SK-N-SH (cell line): ENCODE measurements around the gene COLQ. TPM values are rescaled to one million over a fixed set of nuclear protein-coding genes. Genes with fewer than 3 reads are reported as not detected.

Source experiments
- CTCF ChIA-PET: fragments of 300-600, 350-600 bp; formaldehyde crosslinking; extraction: SDS; loops from one replicate; lab custom pipeline; 2021; lab: Yijun Ruan, JAX
- POLR2A ChIA-PET: fragments of 350-600 bp; sonication (Branson Sonifier 250); formaldehyde crosslinking; extraction: SDS; loops from one replicate; lab custom pipeline; 2020; ENCODE audit warnings: antibody characterized with exemption, inconsistent platforms; lab: Yijun Ruan, JAX
- DNase-seq: peaks from one replicate; pipeline ENCODE4 v3.0.0; 2012
- H2AFZ ChIP-seq: fragments of 200-600 bp; sonication (generic); 2 replicates; pipeline ENCODE4 v1.8.1; 2016; ENCODE audit warnings: antibody characterized with exemption, mild to moderate bottlenecking, low read depth
- H3F3A ChIP-seq: fragments of 200-600 bp; sonication (generic); replicated peaks from 2 replicates; pipeline ENCODE3; 2016; ENCODE audit warnings: antibody characterized with exemption, mild to moderate bottlenecking; ENCODE audit not compliant: insufficient read depth
- H3K27ac ChIP-seq, 2 experiments: fragments of 200-500 bp in 1 of 2; fragments of 200-600 bp in 1 of 2; sonication (Bioruptor generic) in 1 of 2; sonication (generic), shearing (Covaris generic) in 1 of 2; 2 replicates each; pipeline versions ENCODE4 v1.5.1 to v1.6.1; 2014 to 2016; ENCODE audit warnings: low read depth in 2 of 2, inconsistent platforms in 1 of 2, low read length in 1 of 2, mild to moderate bottlenecking in 1 of 2, mixed read lengths in 1 of 2
- H3K27me3 ChIP-seq: fragments of 200-600 bp; sonication (generic), shearing (Covaris generic); 2 replicates; pipeline ENCODE4 v1.6.1; 2016; ENCODE audit warnings: mixed run types; ENCODE audit not compliant: insufficient read depth
- H3K36me3 ChIP-seq, 2 experiments: fragments of 200-500 bp in 1 of 2; fragments of 200-600 bp in 1 of 2; sonication (Bioruptor generic) in 1 of 2; sonication (generic) in 1 of 2; replicated peaks in 1 of 2; 2 replicates each; pipeline versions ENCODE3 to v1.5.1; 2014 to 2016; ENCODE audit warnings: low read length in 1 of 2, mild to moderate bottlenecking in 1 of 2; ENCODE audit not compliant: insufficient read depth in 2 of 2, control insufficient read depth in 1 of 2
- H3K4me1 ChIP-seq, 2 experiments: fragments of 200-500 bp in 1 of 2; fragments of 200-600 bp in 1 of 2; sonication (Bioruptor generic) in 1 of 2; sonication (generic), shearing (Covaris generic) in 1 of 2; 2 replicates each; pipeline versions ENCODE4 v1.5.1 to v1.6.1; 2014 to 2016; ENCODE audit warnings: low read depth in 1 of 2, low read length in 1 of 2, mixed run types in 1 of 2; ENCODE audit not compliant: insufficient read depth in 2 of 2, control insufficient read depth in 1 of 2
- H3K4me2 ChIP-seq: fragments of 200-600 bp; sonication (generic), shearing (Covaris generic); 2 replicates; pipeline ENCODE4 v1.6.1; 2017; ENCODE audit warnings: mixed run types
- H3K4me3 ChIP-seq, 2 experiments: fragments of 200-500 bp in 1 of 2; fragments of 200-600 bp in 1 of 2; sonication (Bioruptor generic) in 1 of 2; sonication (generic), shearing (Covaris generic) in 1 of 2; 2 replicates each; pipeline versions ENCODE4 v1.5.1 to v1.8.1; 2014 to 2016; ENCODE audit warnings: low read depth in 2 of 2, inconsistent platforms in 1 of 2, low read length in 1 of 2, mild to moderate bottlenecking in 1 of 2, mixed read lengths in 1 of 2, moderate library complexity in 1 of 2
- H3K79me2 ChIP-seq: fragments of 200-600 bp; sonication (generic); 2 replicates; pipeline ENCODE4 v1.8.1; 2017; ENCODE audit warnings: mild to moderate bottlenecking; ENCODE audit not compliant: insufficient read depth
- H3K9ac ChIP-seq: fragments of 200-600 bp; sonication (generic); 2 replicates; pipeline ENCODE4 v1.6.1; 2017; ENCODE audit warnings: mixed run types
- H3K9me2 ChIP-seq: fragments of 200-600 bp; sonication (generic); 2 replicates; pipeline ENCODE4 v1.6.1; 2017; ENCODE audit warnings: mixed run types
- H3K9me3 ChIP-seq: fragments of 200-600 bp; sonication (generic); 2 replicates; pipeline ENCODE4 v1.6.1; 2017; ENCODE audit warnings: mixed run types, mild to moderate bottlenecking, moderate library complexity
- H4K20me1 ChIP-seq: fragments of 200-600 bp; sonication (generic); 2 replicates; pipeline ENCODE4 v1.6.1; 2017; ENCODE audit warnings: mild to moderate bottlenecking, mixed run types; ENCODE audit not compliant: insufficient read depth
- CHD2 ChIP-seq: fragments of 150-350 bp; IDR thresholded peaks from 2 replicates; pipeline ENCODE4 v1.6.1; 2018; ENCODE audit warnings: low read length; ENCODE audit not compliant: partially characterized antibody
- CTCF ChIP-seq: fragments of 200-600 bp; sonication (generic); IDR thresholded peaks from 2 replicates; pipeline ENCODE4 v1.6.1; 2017; ENCODE audit warnings: antibody characterized with exemption, mild to moderate bottlenecking, moderate library complexity
- EP300 ChIP-seq, 2 experiments: IDR thresholded peaks; 2 replicates each; pipeline versions ENCODE4 v1.4.0 to v1.6.1; 2012; ENCODE audit warnings: borderline replicate concordance in 1 of 2, low read depth in 1 of 2, low read length in 1 of 2
- EZH2phosphoT487 ChIP-seq: fragments of 200-600 bp; sonication (generic); IDR thresholded peaks from 2 replicates; pipeline ENCODE4 v1.6.1; 2017; ENCODE audit warnings: low read depth, mixed run types, mild to moderate bottlenecking, antibody characterized with exemption, moderate library complexity, borderline replicate concordance
- FOSL2 ChIP-seq: IDR thresholded peaks from 2 replicates; pipeline ENCODE4 v1.4.0; 2012; ENCODE audit warnings: low read depth, mild to moderate bottlenecking, moderate library complexity, borderline replicate concordance
- FOXJ3 ChIP-seq: sonication (generic); formaldehyde crosslinking; IDR thresholded peaks from 2 replicates; pipeline ENCODE4 v1.5.1; 2020; ENCODE audit warnings: mild to moderate bottlenecking, missing genetic modification reagents
- GABPA ChIP-seq: IDR thresholded peaks from 2 replicates; pipeline ENCODE4 v1.4.0; 2012; ENCODE audit warnings: low read depth, mild to moderate bottlenecking
- MEF2A ChIP-seq: IDR thresholded peaks from 2 replicates; pipeline ENCODE4 v1.4.0; 2012; ENCODE audit warnings: low read depth, borderline replicate concordance
- NFIC ChIP-seq: IDR thresholded peaks from 2 replicates; pipeline ENCODE4 v1.4.0; 2012; ENCODE audit warnings: borderline replicate concordance
- NRF1 ChIP-seq: IDR thresholded peaks from 2 replicates; pipeline ENCODE4 v1.6.1; 2012; ENCODE audit warnings: low read depth, mild to moderate bottlenecking, low read length
- POLR2AphosphoS5 ChIP-seq: IDR thresholded peaks from 2 replicates; pipeline ENCODE4 v1.6.1; 2012; ENCODE audit warnings: low read depth, low read length
- RAD21 ChIP-seq: IDR thresholded peaks from 2 replicates; pipeline ENCODE4 v1.6.1; 2012; ENCODE audit warnings: mild to moderate bottlenecking, low read length
- SIN3A ChIP-seq: IDR thresholded peaks from 2 replicates; pipeline ENCODE4 v1.6.1; 2012; ENCODE audit warnings: low read depth, mild to moderate bottlenecking, low read length, moderate library complexity, borderline replicate concordance
- SMC3 ChIP-seq: IDR thresholded peaks from 2 replicates; pipeline ENCODE4 v1.6.1; 2012; ENCODE audit warnings: low read depth, low read length, improper control_type of control experiment
- TCF12 ChIP-seq: IDR thresholded peaks from 2 replicates; pipeline ENCODE4 v1.4.0; 2012
- USF2 ChIP-seq: fragments of 150-350 bp; IDR thresholded peaks from 2 replicates; pipeline ENCODE4 v1.6.1; 2017; ENCODE audit warnings: antibody characterized with exemption, low read length, low read depth, borderline replicate concordance
- YY1 ChIP-seq: IDR thresholded peaks from 2 replicates; pipeline ENCODE4 v1.4.0; 2012; ENCODE audit warnings: low read depth, mild to moderate bottlenecking
- ZBTB33 ChIP-seq: IDR thresholded peaks from 2 replicates; pipeline ENCODE4 v1.4.0; 2012; ENCODE audit warnings: low read depth, borderline replicate concordance
- WGBS: methylation state at CpG from one replicate; pipeline ENCODE4 v1.1.6; 2017; ENCODE audit warnings: low lambda C conversion rate; 5-methylcytosine and 5-hydroxymethylcytosine counted together
- polyA plus RNA-seq, 3 experiments: library from polyadenylated mRNA; depleted of rRNA; stranded (reverse); fragments of >200 nt; gene quantifications; 2 replicates each; pipeline ENCODE4 v1.2.3, GENCODE V29; 2012
- TF ChIP-seq, protein P1 (sequence below): IDR thresholded peaks from 2 replicates; pipeline ENCODE4; 2012
- TF ChIP-seq, protein P2 (sequence below): IDR thresholded peaks from 2 replicates; pipeline ENCODE4 v1.4.0; 2012; ENCODE audit warnings: low read depth

Gene COLQ
- polyA plus RNA-seq, 1 of the 3 experiments (the other 2 are of a cell fraction) = 1.5 TPM

DNA sequence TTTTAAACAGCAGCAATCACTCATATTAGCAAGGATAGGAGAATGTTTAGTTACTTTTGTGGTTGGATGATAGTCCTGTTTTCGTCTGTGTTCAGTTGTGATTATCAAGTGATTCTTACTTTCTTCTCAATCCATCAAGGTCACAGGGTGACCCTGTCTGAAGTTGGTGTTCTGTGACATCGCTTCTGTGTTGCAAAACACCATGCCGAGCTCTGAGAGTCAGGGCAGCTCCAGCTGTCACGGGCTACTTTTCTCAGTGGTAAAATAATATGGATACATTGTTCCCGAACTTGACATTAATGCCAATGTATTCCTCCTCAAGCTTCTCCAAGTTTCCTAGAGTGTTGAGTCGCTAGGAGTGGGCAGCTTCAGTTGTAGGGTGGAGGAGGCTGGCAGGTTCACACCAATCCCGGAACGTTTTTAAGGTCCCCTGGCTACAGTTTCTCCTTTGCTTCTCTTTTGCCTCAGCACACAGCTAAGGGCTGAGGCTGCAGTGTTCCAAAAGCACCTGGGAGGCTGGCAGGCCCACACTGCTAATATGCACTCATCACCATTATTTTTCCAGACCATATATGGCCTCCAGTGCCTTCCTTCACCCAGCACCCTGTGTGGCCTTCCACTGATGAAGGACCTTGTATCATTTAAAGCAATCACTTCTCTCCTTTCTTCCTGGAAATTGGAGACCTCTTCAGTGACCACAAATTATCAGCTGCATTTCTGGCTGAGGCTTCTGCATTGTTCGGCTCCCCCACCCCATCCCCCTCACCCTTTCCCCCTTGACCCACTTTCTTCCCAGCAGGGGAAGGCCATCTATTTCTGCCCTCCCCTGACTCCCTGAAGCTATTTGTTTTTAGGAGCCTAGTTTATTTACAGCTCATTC lies 25.8 kb downstream of the COLQ start (continued):
- TF ChIP-seq, protein P1, sequence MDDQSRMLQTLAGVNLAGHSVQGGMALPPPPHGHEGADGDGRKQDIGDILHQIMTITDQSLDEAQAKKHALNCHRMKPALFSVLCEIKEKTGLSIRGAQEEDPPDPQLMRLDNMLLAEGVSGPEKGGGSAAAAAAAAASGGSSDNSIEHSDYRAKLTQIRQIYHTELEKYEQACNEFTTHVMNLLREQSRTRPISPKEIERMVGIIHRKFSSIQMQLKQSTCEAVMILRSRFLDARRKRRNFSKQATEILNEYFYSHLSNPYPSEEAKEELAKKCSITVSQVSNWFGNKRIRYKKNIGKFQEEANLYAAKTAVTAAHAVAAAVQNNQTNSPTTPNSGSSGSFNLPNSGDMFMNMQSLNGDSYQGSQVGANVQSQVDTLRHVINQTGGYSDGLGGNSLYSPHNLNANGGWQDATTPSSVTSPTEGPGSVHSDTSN = no peak
- TF ChIP-seq EZH2phosphoT487 (no peak), NRF1 (no peak), FOXJ3 (CRISPR knock-in tag) (no peak)
- TF ChIP-seq, protein P2, sequence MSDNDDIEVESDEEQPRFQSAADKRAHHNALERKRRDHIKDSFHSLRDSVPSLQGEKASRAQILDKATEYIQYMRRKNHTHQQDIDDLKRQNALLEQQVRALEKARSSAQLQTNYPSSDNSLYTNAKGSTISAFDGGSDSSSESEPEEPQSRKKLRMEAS = no peak

DNA sequence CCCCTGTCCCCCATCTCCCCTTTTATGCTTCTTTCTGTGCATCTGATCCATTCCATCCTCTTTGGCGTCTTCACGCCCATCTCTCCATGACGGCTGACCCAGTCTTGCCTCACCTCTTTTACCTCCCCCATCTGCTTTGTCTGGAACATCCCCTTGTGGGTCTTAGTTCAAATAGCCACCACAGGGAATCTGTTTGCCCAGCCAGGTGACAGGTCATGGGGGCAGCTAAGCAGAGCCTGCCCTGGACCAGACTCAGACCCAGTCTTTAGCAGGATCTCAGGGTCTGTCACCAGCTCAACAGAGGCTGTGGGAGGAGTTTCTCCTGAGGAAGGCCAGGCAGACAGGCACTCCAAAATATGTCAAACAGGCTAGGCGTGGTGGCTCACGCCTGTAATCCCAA lies 28.1 kb downstream of the COLQ start:
- WGBS = 95% methylated on average over 5 of the region's 5 CpGs
- H3K36me3 ChIP-seq = no peaks in the 10 kb centered on the region
- peaks cover 0 to 7% of the 10 kb centered on the region in 2 experiments; a peak in 1 of 4 replicates for H3K4me1 ChIP-seq
- ChIA-PET CTCF (interaction anchor here (0.6 kb wide), 1 partner anchor 37 kb away, joined by 3 read pairs; no protein-coding TSS in a partner anchor), POLR2A (no interaction called here)
- no peaks in the 10 kb centered on the region for H3F3A ChIP-seq
- no peak overlapping the region for H2AFZ ChIP-seq
- no peak overlapping the region for H3K4me3 ChIP-seq
- H3K9me2 ChIP-seq = no peaks in the 10 kb centered on the region
- TF ChIP-seq FOSL2 (no peak), EP300 (IDR thresholded peaks at IDR 0.05; ENCODE audit: borderline replicate concordance in 1 of 2, low read depth in 1 of 2, low read length in 1 of 2) (no peak), SIN3A (no peak), EZH2phosphoT487 (no peak), SMC3 (no peak), CTCF (no peak), YY1 (no peak), GABPA (no peak), POLR2AphosphoS5 (no peak), RAD21 (no peak), CHD2 (no peak), TCF12 (no peak), ZBTB33 (no peak), MEF2A (no peak), NFIC (no peak), USF2 (no peak)
- TF ChIP-seq, protein P1 = no peak
- H3K9me3 ChIP-seq = no peaks in the 10 kb centered on the region
- no peaks in the 10 kb centered on the region for H3K79me2 ChIP-seq
- no peak overlapping the region for H3K27ac ChIP-seq
- H3K27me3 ChIP-seq = no peaks in the 10 kb centered on the region
- no peak overlapping the region for H3K9ac ChIP-seq
- H4K20me1 ChIP-seq = no peaks in the 10 kb centered on the region
- no peak overlapping the region for H3K4me2 ChIP-seq
- no peak for DNase-seq
